ENCODE data around the gene PTGR3.
A peak's percentile ranks its signal among the peaks of the same experiment; 100 is the strongest.
"Not testable (repeated sequence)": the region's sequence is repeated elsewhere in the genome, so short reads cannot be mapped to it uniquely, and the experiment has no call there.

Gene PTGR3

GRCh38 chr18:75199327-75199726, 9.6 kb downstream of the PTGR3 start:
- no peak overlapping the region for H3K4me3 ChIP-seq (replicated peaks in 1 of 2; ENCODE audit: low read depth in 2 of 2, low read length in 2 of 2)
- DNase-seq (ENCODE audit: low read depth in 2 of 2), result peak; percentile 26 to 39
- no peak for TF ChIP-seq CTCF (IDR thresholded peaks at IDR 0.05; ENCODE audit: low read depth, low read length)

- peak; percentile 52 to 55 for DNase-seq (ENCODE audit: low read depth in 2 of 2)
- TF ChIP-seq CTCF (IDR thresholded peaks at IDR 0.05; ENCODE audit: low read depth, low read length), result no peak
- H3K4me3 ChIP-seq (replicated peaks in 1 of 2; ENCODE audit: low read depth in 2 of 2, low read length in 2 of 2), result no peak overlapping the region
Measured at GRCh38 chr18:75198036-75198435, 10.9 kb downstream of the PTGR3 start.

- H3K4me3 ChIP-seq (replicated peaks in 1 of 2; ENCODE audit: low read depth in 2 of 2, low read length in 2 of 2), result no peak overlapping the region
- DNase-seq (ENCODE audit: low read depth in 2 of 2), result no peak
- no peak for TF ChIP-seq CTCF (IDR thresholded peaks at IDR 0.05; ENCODE audit: low read depth, low read length)
Measured at GRCh38 chr18:75192899-75193298, 16.0 kb downstream of the PTGR3 start.

GRCh38 chr18:75189696-75190095, 19.2 kb downstream of the PTGR3 start:
- TF ChIP-seq CTCF (IDR thresholded peaks at IDR 0.05; ENCODE audit: low read depth, low read length), result no peak
- H3K4me3 ChIP-seq (replicated peaks in 1 of 2; ENCODE audit: low read depth in 2 of 2, low read length in 2 of 2), result no peak overlapping the region
- no peak for DNase-seq (ENCODE audit: low read depth in 2 of 2)

DNA sequence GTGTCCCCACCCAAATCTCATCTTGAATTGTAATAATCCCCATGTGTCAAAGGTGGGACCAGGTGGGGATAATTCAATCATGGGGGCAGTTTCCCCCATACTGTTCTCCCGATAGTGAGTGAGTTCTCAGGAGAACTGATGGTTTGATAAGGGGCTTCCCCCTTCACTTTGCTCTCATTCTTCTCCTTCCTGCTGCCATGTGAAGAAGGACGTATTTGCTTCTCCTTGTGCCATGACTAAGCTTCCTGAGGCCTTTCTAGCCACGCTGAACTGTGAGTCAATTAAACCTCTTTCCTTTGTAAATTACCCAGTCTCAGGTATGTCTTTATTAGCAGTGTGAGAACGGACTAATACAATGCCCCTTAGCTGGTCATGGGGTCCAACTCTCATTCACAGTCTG, 21.2 kb downstream of the PTGR3 start:
- H3K4me3 ChIP-seq (replicated peaks in 1 of 2; ENCODE audit: low read depth in 2 of 2, low read length in 2 of 2); DNase-seq (ENCODE audit: low read depth in 2 of 2): not testable (repeated sequence)

DNA sequence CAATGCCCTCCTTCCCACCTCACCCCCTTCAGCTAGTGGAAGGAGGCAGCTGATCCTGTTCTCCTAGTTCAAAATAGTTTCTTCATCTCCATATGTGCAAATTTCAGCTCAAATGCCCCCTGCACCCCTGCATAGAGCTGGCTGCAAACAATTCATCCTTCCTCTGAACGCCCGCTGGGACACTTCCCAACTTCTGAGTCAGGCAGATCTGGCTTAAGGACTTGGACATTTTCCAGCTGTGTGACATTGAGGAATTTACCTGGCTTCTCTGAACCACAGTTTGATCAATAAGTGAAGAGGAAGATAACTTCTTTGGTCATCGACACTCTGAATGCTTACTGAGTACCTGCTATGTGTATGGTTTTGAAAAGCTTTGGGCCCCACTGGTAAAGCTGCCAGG, 23.5 kb downstream of the PTGR3 start:
- TF ChIP-seq CTCF (IDR thresholded peaks at IDR 0.05; ENCODE audit: low read depth, low read length), result no peak
- no peak overlapping the region for H3K4me3 ChIP-seq (replicated peaks in 1 of 2; ENCODE audit: low read depth in 2 of 2, low read length in 2 of 2)
- DNase-seq (ENCODE audit: low read depth in 2 of 2), result no peak

GRCh38 chr18:75183973-75184493, 24.9 kb downstream of the PTGR3 start:
- no peak for TF ChIP-seq CTCF (IDR thresholded peaks at IDR 0.05; ENCODE audit: low read depth, low read length)
- DNase-seq (ENCODE audit: low read depth in 2 of 2), result no peak

More at GRCh38 chr18:75183973-75184493, 24.9 kb downstream of the PTGR3 start:
- no peak overlapping the region for H3K4me3 ChIP-seq (replicated peaks in 1 of 2; ENCODE audit: low read depth in 2 of 2, low read length in 2 of 2)

All from cardiac fibroblast (primary cell).